G401 (cell line): ENCODE measurements around the gene TEP1. TPM values are rescaled to one million over a fixed set of nuclear protein-coding genes. Genes with fewer than 3 reads are reported as not detected.
"Not testable (repeated sequence)": the region's sequence is repeated elsewhere in the genome, so short reads cannot be mapped to it uniquely, and the experiment has no call there.

Source experiments
- DNase-seq: peaks from one replicate; pipeline ENCODE4 v3.0.0-alpha.2; 2015; ENCODE audit warnings: low spot score
- in situ Hi-C: cut with HindIII; loops from 2 replicates; pipeline ENCODE4 v1.10.0; 2016; ENCODE audit warnings: low sequenced_read_pairs, mixed read lengths
- total RNA-seq: library from RNA; depleted of rRNA; stranded (reverse); fragments of >200 nt; shearing (Covaris generic); gene quantifications from 2 replicates; pipeline ENCODE4 v1.2.3, GENCODE V29; 2014

Gene TEP1
- total RNA-seq, 1 experiment from 2014 or later: 9.3 TPM

- no peak for DNase-seq
- in situ Hi-C loops: no loop called here
Observed at GRCh38 chr14:20356422-20356821, 56.9 kb downstream of the TEP1 start.

GRCh38 chr14:20350860-20351259 is 62.4 kb downstream of the TEP1 start:
- DNase-seq: peak; percentile 10
- in situ Hi-C loops: no loop called here

- in situ Hi-C loops: no loop called here
Observed at GRCh38 chr14:20350282-20350681, 63.0 kb downstream of the TEP1 start.

GRCh38 chr14:20347747-20348146 is 65.6 kb downstream of the TEP1 start:
- no peak for DNase-seq
- in situ Hi-C loops: no loop called here

More at GRCh38 chr14:20350282-20350681, 63.0 kb downstream of the TEP1 start:
- DNase-seq: no peak

- in situ Hi-C loops: no loop called here
- no peak for DNase-seq
Observed at GRCh38 chr14:20346713-20347112, 66.6 kb downstream of the TEP1 start.

- in situ Hi-C loops: no loop called here
- DNase-seq: no peak
Observed at GRCh38 chr14:20345366-20345765, 67.9 kb downstream of the TEP1 start.

- DNase-seq: no peak
- in situ Hi-C loops: no loop called here
Observed at GRCh38 chr14:20343862-20344220, 69.5 kb downstream of the TEP1 start.

- peak; percentile 100 for DNase-seq
- in situ Hi-C loops: no loop called here
Observed at GRCh38 chr14:20343092-20343861, 70.0 kb downstream of the TEP1 start, which contains the start of gene PARP2. TSS of gene PARP2 (plus strand) at chr14:20343635. CDS start at chr14:20343642, 7 bp downstream.

GRCh38 chr14:20341646-20342045 is 71.7 kb downstream of the TEP1 start:
- no peak for DNase-seq
- in situ Hi-C loops: no loop called here

GRCh38 chr14:20341032-20341431 is 72.3 kb downstream of the TEP1 start:
- DNase-seq, in situ Hi-C loops: not testable (repeated sequence)

GRCh38 chr14:20334017-20334416 is 79.3 kb downstream of the TEP1 start:
- in situ Hi-C loops: no loop called here

GRCh38 chr14:20333494-20333841 is 79.8 kb downstream of the TEP1 start:
- in situ Hi-C loops: no loop called here
- no peak for DNase-seq

More at GRCh38 chr14:20334017-20334416, 79.3 kb downstream of the TEP1 start:
- no peak for DNase-seq

- in situ Hi-C loops: no loop called here
- DNase-seq: peak; percentile 98
Observed at GRCh38 chr14:20332788-20333493, 80.4 kb downstream of the TEP1 start, which contains the start of gene CCNB1IP1. TSS of gene CCNB1IP1 (minus strand) at chr14:20333279. CDS start at chr14:20316523, 16,756 bp downstream.

- DNase-seq: no peak
- in situ Hi-C loops: no loop called here
Observed at GRCh38 chr14:20332431-20332787, 80.9 kb downstream of the TEP1 start.

GRCh38 chr14:20331053-20331613 is 82.2 kb downstream of the TEP1 start:
- in situ Hi-C loops: no loop called here
- DNase-seq: no peak

GRCh38 chr14:20329355-20329754 is 83.9 kb downstream of the TEP1 start:
- no peak for DNase-seq
- in situ Hi-C loops: no loop called here

GRCh38 chr14:20328705-20329104 is 84.6 kb downstream of the TEP1 start:
- DNase-seq: no peak
- in situ Hi-C loops: no loop called here

GRCh38 chr14:20327005-20327869 is 86.1 kb downstream of the TEP1 start:
- peak; percentile 85 for DNase-seq
- in situ Hi-C loops: no loop called here

- in situ Hi-C loops: no loop called here
- DNase-seq: no peak
Observed at GRCh38 chr14:20317720-20318119, 95.6 kb downstream of the TEP1 start.
